Smooth muscle cell (in vitro differentiated cells): ENCODE measurements around the gene SLX9. TPM values are rescaled to one million over a fixed set of nuclear protein-coding genes. Genes with fewer than 3 reads are reported as not detected.

ENCODE experiments used
- DNase-seq: peaks from one replicate; lab custom pipeline; 2025; ENCODE audit not compliant: unreplicated experiment; lab: John Stamatoyannopoulos, UW
- H2AFZ ChIP-seq: fragments of 200-600 bp; sonication (generic); 2 replicates; pipeline ENCODE4 v1.6.0; 2016; ENCODE audit warnings: antibody characterized with exemption, low read depth, mild to moderate bottlenecking
- H3F3A ChIP-seq: fragments of 200-600 bp; sonication (generic); 2 replicates; pipeline ENCODE4 v1.6.0; 2017; ENCODE audit warnings: antibody characterized with exemption, low read depth
- H3K27ac ChIP-seq: fragments of 200-600 bp; sonication (generic); 2 replicates; pipeline ENCODE4 v1.5.1; 2016; ENCODE audit warnings: low read depth, mild to moderate bottlenecking
- H3K27me3 ChIP-seq: fragments of 200-600 bp; sonication (generic); 2 replicates; pipeline ENCODE4 v1.6.1; 2016; ENCODE audit warnings: low read depth, mild to moderate bottlenecking
- H3K36me3 ChIP-seq: fragments of 200-600 bp; sonication (generic); 2 replicates; pipeline ENCODE4 v1.5.1; 2016; ENCODE audit warnings: low read depth
- H3K4me1 ChIP-seq: fragments of 200-600 bp; sonication (generic); 2 replicates; pipeline ENCODE4 v1.5.1; 2016; ENCODE audit warnings: low read depth
- H3K4me2 ChIP-seq: fragments of 200-600 bp; sonication (generic); 2 replicates; pipeline ENCODE4 v1.6.0; 2016; ENCODE audit warnings: mild to moderate bottlenecking
- H3K4me3 ChIP-seq: fragments of 200-600 bp; sonication (generic); 2 replicates; pipeline ENCODE4 v1.5.1; 2016; ENCODE audit warnings: mild to moderate bottlenecking
- H3K79me2 ChIP-seq: fragments of 200-600 bp; sonication (generic); 2 replicates; pipeline ENCODE4 v1.6.0; 2016; ENCODE audit warnings: low read depth, mild to moderate bottlenecking
- H3K9ac ChIP-seq: fragments of 200-600 bp; sonication (generic); 2 replicates; pipeline ENCODE4 v1.6.0; 2016; ENCODE audit warnings: low read depth
- H3K9me3 ChIP-seq: fragments of 200-600 bp; sonication (generic); replicated peaks from 2 replicates; pipeline ENCODE4 v1.5.1; 2016; ENCODE audit warnings: low read depth
- H4K20me1 ChIP-seq: fragments of 200-600 bp; sonication (generic); 2 replicates; pipeline ENCODE4 v1.6.0; 2016; ENCODE audit warnings: low read depth
- WGBS: methylation state at CpG from one replicate; pipeline ENCODE4 v1.1.7; 2016; ENCODE audit warnings: low lambda C conversion rate; 5-methylcytosine and 5-hydroxymethylcytosine counted together
- polyA plus RNA-seq: library from polyadenylated mRNA; unstranded; fragments of >200 nt; fragmentation: Nextera tagmentation; extraction: Ambion mirVana; gene quantifications from 2 replicates; pipeline ENCODE4 v1.2.1, GENCODE V29; 2016
- total RNA-seq: library from RNA; depleted of rRNA; stranded (reverse); fragments of >200 nt; gene quantifications from 2 replicates; pipeline ENCODE4 v1.2.3, GENCODE V29; 2014
- TF ChIP-seq, protein P1 (sequence below): fragments of 200-600 bp; sonication (generic); IDR thresholded peaks from 2 replicates; pipeline ENCODE4 v1.5.1; 2017; ENCODE audit warnings: borderline replicate concordance, mild to moderate bottlenecking, antibody characterized with exemption; ENCODE audit not compliant: insufficient read depth, poor library complexity, severe bottlenecking

The SLX9 gene
- total and polyA plus RNA-seq, 2 experiments from 2014 or later = 13.9 to 26.6 TPM

DNA sequence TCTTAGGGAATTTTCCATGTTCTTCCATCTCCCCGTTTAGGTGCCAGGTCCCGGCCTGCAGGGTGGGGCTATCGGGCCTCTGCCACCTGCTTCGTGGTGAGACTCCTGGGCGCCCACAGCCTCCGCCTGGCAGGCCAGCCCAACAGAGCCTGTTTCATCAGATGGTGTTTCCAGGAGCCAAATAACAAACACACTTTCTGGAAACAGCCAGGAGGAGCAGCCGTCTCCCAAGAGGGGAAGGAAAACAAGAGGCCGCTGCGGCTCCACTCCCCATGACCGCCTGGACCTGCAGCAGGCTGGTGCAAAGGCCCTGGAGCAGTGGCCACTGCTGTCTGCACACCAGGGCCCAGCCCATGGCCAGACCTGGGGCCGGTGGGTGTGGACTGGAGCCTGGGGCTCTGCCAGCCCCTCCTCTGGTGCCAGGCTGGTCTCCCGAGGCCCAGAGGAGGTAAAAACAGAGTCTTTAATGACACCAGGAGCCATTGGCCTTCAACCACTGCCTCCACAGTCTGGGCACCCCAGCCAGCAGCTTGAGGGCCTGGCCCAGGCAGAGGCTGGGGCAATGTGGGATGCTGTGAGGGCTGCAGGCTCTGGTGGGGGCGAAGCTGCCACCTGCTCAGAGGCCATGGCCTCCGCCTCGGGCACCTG, 55.0 kb downstream of the SLX9 start:
- 91% methylated on average over 12 of the region's 15 CpGs for WGBS
- no peaks in the 10 kb centered on the region for H3K79me2 ChIP-seq
- H3K4me1 ChIP-seq = no peaks in the 10 kb centered on the region
- no peak overlapping the region for H3K9ac ChIP-seq
- no peak overlapping the region for H3K4me2 ChIP-seq
- no peak overlapping the region for H3K4me3 ChIP-seq
- no peaks in the 10 kb centered on the region for H3K36me3 ChIP-seq
- H4K20me1 ChIP-seq = no peaks in the 10 kb centered on the region
- H3K9me3 ChIP-seq = no peaks in the 10 kb centered on the region
- no peak for DNase-seq
- no peaks in the 10 kb centered on the region for H3K27me3 ChIP-seq
- TF ChIP-seq, protein P1, sequence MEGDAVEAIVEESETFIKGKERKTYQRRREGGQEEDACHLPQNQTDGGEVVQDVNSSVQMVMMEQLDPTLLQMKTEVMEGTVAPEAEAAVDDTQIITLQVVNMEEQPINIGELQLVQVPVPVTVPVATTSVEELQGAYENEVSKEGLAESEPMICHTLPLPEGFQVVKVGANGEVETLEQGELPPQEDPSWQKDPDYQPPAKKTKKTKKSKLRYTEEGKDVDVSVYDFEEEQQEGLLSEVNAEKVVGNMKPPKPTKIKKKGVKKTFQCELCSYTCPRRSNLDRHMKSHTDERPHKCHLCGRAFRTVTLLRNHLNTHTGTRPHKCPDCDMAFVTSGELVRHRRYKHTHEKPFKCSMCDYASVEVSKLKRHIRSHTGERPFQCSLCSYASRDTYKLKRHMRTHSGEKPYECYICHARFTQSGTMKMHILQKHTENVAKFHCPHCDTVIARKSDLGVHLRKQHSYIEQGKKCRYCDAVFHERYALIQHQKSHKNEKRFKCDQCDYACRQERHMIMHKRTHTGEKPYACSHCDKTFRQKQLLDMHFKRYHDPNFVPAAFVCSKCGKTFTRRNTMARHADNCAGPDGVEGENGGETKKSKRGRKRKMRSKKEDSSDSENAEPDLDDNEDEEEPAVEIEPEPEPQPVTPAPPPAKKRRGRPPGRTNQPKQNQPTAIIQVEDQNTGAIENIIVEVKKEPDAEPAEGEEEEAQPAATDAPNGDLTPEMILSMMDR = no peak
- H2AFZ ChIP-seq = no peak overlapping the region
- H3F3A ChIP-seq = no peaks in the 10 kb centered on the region
- H3K27ac ChIP-seq = no peak overlapping the region

DNA sequence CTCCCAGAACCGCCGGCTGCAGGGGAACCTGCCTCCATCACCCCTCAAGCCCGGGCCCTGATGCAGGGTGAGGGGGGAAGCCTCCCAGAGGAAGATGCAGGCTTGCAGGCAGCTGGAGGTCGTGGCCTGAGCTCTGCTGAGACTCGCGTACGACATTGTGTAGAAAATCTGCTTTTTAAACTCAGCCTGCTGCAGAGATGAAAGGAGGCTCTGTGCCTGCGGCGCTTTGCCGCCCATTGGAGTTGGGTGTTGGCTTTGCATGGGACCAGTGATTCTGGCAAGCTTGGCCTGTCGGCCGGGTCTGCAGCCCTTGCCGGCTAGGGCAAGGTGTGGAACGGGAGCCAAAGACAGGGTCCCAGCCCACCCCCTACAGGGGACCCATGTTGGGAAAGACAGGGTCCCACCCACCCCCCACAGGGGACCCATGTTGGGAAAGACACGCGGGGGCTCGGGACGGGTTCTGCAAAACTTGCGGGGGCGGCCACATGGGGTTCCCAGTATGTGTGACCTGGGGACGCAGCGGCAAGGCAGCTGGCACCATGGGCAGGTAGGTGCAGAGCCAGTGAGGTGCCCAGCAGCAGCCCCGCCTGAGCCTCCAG, 55.6 kb downstream of the SLX9 start:
- H3K79me2 ChIP-seq = no peaks in the 10 kb centered on the region
- H3F3A ChIP-seq = no peaks in the 10 kb centered on the region
- H3K27me3 ChIP-seq = no peaks in the 10 kb centered on the region
- H3K4me2 ChIP-seq = no peak overlapping the region
- no peak overlapping the region for H2AFZ ChIP-seq
- no peak overlapping the region for H3K27ac ChIP-seq
- no peaks in the 10 kb centered on the region for H4K20me1 ChIP-seq
- H3K4me1 ChIP-seq = no peaks in the 10 kb centered on the region
- DNase-seq = no peak
- no peaks in the 10 kb centered on the region for H3K36me3 ChIP-seq
- H3K9me3 ChIP-seq = no peaks in the 10 kb centered on the region
- no peak overlapping the region for H3K9ac ChIP-seq
- H3K4me3 ChIP-seq = no peak overlapping the region
- TF ChIP-seq, protein P1 = no peak
- 99% methylated on average over 21 of the region's 23 CpGs for whole genome bisulfite sequencing

DNA sequence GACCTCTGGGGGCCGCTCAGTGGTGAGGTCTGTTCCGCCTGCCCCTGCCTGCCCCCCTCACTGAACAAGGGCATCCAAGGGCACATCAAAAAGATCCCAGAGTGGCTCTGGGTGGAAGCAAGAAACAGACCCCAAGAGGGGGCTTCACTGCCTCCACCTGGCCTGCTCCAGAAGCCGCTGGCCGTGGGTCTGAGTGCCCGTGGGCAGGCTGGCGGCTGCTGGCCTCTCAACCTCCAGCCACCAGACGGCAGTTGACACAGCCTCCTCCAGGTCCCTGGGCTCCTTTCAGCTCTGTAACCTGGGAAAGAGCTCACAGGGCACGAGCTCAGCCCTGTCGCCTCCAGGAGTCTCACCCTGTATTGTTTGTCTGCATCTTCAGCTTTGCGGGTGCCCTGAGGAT, 56.3 kb downstream of the SLX9 start:
- H3F3A ChIP-seq = no peaks in the 10 kb centered on the region
- H3K4me2 ChIP-seq = no peak overlapping the region
- H3K4me3 ChIP-seq = no peak overlapping the region
- no peaks in the 10 kb centered on the region for H3K4me1 ChIP-seq
- no peak overlapping the region for H3K9ac ChIP-seq
- no peak overlapping the region for H2AFZ ChIP-seq
- no peak overlapping the region for H3K27ac ChIP-seq
- H3K27me3 ChIP-seq = no peaks in the 10 kb centered on the region
- no peak for DNase-seq
- WGBS = 95% methylated on average over 10 of the region's 10 CpGs
- no peaks in the 10 kb centered on the region for H3K36me3 ChIP-seq
- no peaks in the 10 kb centered on the region for H3K9me3 ChIP-seq
- H4K20me1 ChIP-seq = no peaks in the 10 kb centered on the region
- no peaks in the 10 kb centered on the region for H3K79me2 ChIP-seq
- TF ChIP-seq, protein P1 = no peak

DNA sequence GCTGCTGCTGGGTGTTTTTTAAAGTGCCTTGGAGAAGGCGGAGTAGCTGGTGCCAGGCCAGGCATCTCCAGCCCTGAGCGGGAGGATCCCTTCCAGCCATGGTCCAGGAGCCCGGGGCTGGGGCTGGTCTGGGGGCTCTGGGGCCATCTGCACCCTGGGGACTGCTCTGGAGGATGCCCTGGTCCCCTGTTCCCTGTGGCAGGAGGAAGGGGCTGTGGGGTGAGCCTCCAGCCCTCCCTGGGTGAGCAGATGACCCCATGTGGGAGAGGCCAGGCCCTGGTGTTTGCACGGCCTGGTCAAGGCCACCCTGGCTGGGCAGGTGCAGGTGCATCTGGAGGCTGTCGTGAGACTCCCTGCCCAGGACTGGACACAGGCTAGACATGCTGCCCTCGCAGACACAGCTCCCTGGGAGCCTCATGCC, 56.7 kb downstream of the SLX9 start:
- no peak overlapping the region for H3K27ac ChIP-seq
- H3F3A ChIP-seq = no peaks in the 10 kb centered on the region
- H3K4me1 ChIP-seq = no peaks in the 10 kb centered on the region
- no peaks in the 10 kb centered on the region for H3K27me3 ChIP-seq
- no peak overlapping the region for H2AFZ ChIP-seq
- 89% methylated on average over 6 of the region's 6 CpGs for WGBS
- H3K36me3 ChIP-seq = no peaks in the 10 kb centered on the region
- no peak overlapping the region for H3K4me2 ChIP-seq
- no peak overlapping the region for H3K9ac ChIP-seq
- no peaks in the 10 kb centered on the region for H3K9me3 ChIP-seq
- DNase-seq = no peak
- no peaks in the 10 kb centered on the region for H3K79me2 ChIP-seq
- no peak overlapping the region for H3K4me3 ChIP-seq
- TF ChIP-seq, protein P1 = no peak
- H4K20me1 ChIP-seq = no peaks in the 10 kb centered on the region
